ENCODE data around the gene KRTAP10-11.
"Not testable (repeated sequence)": the region's sequence is repeated elsewhere in the genome, so short reads cannot be mapped to it uniquely, and the experiment has no call there.

KRTAP10-11 gene, protein sequence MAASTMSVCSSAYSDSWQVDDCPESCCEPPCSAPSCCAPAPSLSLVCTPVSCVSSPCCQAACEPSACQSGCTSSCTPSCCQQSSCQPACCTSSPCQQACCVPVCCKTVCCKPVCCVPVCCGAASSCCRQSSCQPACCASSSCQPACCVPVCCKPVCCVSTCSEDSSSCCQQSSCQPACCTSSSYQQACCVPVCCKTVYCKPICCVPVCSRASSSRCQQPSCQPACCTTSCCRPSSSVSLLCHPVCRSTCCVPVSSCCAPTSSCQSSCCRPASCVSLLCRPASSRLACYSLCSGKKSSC

DNA sequence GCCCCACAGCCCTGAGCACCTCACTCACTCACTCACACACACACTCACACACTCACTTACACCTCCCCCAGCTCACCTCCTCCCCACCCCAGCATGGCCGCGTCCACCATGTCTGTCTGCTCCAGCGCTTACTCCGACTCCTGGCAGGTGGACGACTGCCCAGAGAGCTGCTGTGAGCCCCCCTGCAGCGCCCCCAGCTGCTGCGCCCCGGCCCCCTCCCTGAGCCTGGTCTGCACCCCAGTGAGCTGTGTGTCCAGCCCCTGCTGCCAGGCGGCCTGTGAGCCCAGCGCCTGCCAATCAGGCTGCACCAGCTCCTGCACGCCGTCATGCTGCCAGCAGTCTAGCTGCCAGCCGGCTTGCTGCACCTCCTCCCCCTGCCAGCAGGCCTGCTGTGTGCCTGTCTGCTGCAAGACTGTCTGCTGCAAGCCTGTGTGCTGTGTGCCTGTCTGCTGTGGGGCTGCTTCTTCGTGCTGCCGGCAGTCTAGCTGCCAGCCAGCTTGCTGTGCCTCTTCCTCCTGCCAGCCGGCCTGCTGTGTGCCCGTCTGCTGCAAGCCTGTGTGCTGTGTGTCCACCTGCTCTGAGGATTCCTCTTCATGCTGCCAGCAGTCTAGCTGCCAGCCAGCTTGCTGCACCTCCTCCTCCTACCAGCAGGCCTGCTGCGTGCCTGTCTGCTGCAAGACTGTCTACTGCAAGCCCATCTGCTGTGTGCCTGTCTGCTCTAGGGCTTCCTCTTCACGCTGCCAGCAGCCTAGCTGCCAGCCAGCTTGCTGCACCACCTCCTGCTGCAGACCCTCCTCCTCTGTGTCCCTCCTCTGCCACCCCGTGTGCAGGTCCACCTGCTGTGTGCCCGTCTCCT is at the start of gene KRTAP10-11:
TSS of gene KRTAP10-11 (plus strand) at position 49 of the 856 bp plus-strand sequence. CDS start at position 94, 45 bp downstream.
- not testable (repeated sequence) for H3K27ac ChIP-seq

GRCh38 chr21:44598061-44598460 is 48.2 kb upstream of the KRTAP10-11 start:
- no peak for TF ChIP-seq CTCF (conservative IDR thresholded peaks at IDR 0.05)
- no peak overlapping the region for H3K27ac ChIP-seq

DNA sequence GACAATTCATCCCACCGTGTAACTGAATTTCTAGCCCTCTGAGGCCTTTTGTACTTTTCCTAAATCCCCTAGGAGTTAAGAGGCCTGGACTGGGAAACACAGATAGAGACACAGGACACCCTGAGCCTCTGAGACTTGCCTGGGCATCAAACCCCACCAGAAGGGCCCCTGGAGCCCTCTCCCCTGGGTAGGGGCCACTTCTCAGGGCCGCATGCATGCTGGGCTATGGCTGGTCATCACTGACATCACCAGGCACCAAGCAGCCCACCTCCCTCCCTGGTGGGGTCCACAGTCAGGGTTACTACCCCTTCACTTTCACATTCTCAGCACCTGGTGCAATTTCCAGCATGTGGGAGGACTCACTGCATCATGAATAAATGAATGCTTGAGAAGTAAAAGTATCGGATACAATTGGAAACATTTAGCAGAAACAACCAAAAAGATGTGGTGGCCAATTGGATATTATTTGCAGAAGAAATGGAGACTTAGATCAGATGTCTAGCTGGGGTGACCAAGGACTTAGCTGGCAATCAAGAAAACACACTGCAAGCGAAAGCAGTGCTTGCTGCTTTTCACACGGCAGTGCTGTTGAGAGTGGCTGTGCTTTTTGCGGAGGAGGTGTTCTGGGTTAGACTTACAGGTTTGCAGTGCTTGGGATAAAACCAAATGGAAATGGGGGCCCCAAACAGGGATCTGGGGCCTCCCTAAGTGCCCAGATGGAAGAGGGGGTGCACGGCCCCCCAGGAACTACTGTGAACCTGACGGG is 46.8 kb upstream of the KRTAP10-11 start:
- no peak for TF ChIP-seq CTCF (conservative IDR thresholded peaks at IDR 0.05)
- no peak overlapping the region for H3K27ac ChIP-seq

DNA sequence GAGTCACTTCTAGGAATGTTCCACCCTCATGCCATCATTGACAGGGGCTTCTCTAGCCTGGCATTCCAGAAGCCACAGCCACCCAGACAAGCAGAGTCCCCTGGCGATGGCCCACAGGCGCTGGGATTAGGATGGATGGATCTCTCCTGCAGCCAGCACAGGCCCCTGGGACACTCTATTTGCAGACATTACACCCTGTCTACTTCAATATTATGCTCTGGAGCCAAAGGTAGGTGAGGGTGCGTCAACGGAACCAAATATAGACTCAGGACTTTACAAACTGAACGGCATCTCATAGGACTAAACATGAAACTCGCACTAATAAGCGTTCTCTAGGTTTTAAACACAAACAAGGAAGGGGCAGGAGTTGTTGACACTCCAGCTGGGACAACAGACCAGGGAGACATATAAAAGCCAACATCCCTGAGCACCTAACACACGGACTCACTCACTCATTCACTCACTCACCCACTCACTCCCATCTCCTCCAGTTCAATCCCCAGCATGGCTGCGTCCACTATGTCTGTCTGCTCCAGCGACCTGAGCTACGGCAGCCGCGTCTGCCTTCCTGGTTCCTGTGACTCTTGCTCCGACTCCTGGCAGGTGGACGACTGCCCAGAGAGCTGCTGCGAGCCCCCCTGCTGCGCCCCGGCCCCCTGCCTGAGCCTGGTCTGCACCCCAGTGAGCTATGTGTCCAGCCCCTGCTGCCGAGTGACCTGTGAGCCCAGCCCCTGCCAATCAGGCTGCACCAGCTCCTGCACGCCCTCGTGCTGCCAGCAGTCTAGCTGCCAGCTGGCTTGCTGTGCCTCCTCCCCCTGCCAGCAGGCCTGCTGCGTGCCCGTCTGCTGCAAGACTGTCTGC is 45.9 kb upstream of the KRTAP10-11 start, which contains the start of gene KRTAP10-7:
TSS of gene KRTAP10-7 (plus strand) at position 480 of the 861 bp plus-strand sequence. CDS start at position 505, 25 bp downstream.
- not testable (repeated sequence) for H3K27ac ChIP-seq

GRCh38 chr21:44601091-44601490 is 45.1 kb upstream of the KRTAP10-11 start:
- TF ChIP-seq CTCF (conservative IDR thresholded peaks at IDR 0.05), result peak; percentile 23
- H3K27ac ChIP-seq, result not testable (repeated sequence)

GRCh38 chr21:44601596-44602462 is 44.4 kb upstream of the KRTAP10-11 start:
- no peak for TF ChIP-seq CTCF (conservative IDR thresholded peaks at IDR 0.05)
- no peak overlapping the region for H3K27ac ChIP-seq

- no peak overlapping the region for H3K27ac ChIP-seq
- TF ChIP-seq CTCF (conservative IDR thresholded peaks at IDR 0.05), result no peak
Observed at GRCh38 chr21:44602463-44602850, 43.8 kb upstream of the KRTAP10-11 start.

Measured in VCaP (cell line).